ENCODE measurements around the gene SH3RF3.

DNA sequence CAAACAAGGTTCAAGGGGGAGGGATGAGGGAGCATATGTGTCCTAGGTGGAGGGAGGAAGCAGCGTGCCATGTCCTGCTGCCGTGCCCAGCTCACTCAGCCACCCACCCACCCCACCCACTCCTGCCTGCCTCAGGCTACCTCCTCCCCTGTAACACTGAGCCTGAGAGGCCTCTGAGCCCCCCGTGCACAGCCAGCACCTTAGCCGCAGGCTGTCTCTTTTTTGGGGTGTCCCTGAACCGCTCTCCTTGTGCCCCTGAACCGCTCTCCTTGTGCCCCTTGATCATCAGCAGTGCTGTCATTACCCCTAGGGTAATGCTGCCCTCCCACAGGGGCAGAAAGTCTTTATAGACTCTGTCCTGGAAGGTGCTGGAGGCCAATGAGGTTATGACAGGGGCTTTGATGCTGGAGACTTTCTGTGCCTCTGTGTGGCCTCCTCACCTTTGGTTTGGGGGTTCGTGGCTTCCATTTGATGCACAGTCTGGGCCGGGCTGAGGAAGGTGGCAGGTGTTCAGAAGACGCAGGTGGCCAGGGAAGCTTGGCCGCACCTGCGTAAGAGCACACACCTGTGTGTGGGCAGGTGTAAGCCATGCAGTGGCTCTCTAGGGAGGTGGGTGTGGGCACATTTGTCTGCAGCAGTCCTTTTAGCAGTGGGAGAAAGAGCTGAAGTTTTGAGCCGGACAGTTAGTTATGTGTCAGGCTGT is 344.8 kb downstream of the SH3RF3 start:
- TF ChIP-seq, protein P1, sequence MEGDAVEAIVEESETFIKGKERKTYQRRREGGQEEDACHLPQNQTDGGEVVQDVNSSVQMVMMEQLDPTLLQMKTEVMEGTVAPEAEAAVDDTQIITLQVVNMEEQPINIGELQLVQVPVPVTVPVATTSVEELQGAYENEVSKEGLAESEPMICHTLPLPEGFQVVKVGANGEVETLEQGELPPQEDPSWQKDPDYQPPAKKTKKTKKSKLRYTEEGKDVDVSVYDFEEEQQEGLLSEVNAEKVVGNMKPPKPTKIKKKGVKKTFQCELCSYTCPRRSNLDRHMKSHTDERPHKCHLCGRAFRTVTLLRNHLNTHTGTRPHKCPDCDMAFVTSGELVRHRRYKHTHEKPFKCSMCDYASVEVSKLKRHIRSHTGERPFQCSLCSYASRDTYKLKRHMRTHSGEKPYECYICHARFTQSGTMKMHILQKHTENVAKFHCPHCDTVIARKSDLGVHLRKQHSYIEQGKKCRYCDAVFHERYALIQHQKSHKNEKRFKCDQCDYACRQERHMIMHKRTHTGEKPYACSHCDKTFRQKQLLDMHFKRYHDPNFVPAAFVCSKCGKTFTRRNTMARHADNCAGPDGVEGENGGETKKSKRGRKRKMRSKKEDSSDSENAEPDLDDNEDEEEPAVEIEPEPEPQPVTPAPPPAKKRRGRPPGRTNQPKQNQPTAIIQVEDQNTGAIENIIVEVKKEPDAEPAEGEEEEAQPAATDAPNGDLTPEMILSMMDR (IDR thresholded peaks at IDR 0.05) = no peak
- no peak for TF ChIP-seq POLR2A (IDR thresholded peaks at IDR 0.05)
